ENCODE measurements around the gene PIK3C2G.

DNA sequence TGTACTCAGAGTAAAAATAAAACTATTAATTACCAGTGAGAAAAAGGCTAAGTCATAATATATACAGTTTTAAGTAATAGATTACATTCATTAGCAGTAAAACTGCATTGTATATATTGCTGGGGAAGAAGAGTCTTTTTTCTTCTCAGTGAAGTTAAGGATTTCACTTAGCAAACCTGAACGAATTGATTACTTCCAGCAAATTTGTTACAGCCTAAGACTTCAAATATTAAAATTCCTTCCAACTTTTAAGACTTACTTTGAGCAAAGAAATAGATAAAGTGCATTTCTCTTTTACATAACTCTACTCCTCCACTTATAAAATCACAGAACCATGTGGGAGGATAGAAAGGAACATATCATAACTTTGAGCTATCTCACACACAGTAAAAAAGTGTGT, 43.3 kb downstream of the PIK3C2G start:
- TF ChIP-seq ZSCAN20 (CRISPR knock-in tag; IDR thresholded peaks at IDR 0.05) (no peak), BHLHE40 (IDR thresholded peaks at IDR 0.05; ENCODE audit: low read depth, low read length) (no peak)
- TF ChIP-seq, protein P1, sequence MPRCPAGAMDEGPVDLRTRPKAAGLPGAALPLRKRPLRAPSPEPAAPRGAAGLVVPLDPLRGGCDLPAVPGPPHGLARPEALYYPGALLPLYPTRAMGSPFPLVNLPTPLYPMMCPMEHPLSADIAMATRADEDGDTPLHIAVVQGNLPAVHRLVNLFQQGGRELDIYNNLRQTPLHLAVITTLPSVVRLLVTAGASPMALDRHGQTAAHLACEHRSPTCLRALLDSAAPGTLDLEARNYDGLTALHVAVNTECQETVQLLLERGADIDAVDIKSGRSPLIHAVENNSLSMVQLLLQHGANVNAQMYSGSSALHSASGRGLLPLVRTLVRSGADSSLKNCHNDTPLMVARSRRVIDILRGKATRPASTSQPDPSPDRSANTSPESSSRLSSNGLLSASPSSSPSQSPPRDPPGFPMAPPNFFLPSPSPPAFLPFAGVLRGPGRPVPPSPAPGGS (IDR thresholded peaks at IDR 0.05), result no peak
- TF ChIP-seq, protein P2, sequence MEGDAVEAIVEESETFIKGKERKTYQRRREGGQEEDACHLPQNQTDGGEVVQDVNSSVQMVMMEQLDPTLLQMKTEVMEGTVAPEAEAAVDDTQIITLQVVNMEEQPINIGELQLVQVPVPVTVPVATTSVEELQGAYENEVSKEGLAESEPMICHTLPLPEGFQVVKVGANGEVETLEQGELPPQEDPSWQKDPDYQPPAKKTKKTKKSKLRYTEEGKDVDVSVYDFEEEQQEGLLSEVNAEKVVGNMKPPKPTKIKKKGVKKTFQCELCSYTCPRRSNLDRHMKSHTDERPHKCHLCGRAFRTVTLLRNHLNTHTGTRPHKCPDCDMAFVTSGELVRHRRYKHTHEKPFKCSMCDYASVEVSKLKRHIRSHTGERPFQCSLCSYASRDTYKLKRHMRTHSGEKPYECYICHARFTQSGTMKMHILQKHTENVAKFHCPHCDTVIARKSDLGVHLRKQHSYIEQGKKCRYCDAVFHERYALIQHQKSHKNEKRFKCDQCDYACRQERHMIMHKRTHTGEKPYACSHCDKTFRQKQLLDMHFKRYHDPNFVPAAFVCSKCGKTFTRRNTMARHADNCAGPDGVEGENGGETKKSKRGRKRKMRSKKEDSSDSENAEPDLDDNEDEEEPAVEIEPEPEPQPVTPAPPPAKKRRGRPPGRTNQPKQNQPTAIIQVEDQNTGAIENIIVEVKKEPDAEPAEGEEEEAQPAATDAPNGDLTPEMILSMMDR (IDR thresholded peaks at IDR 0.05), result no peak
- TF ChIP-seq, protein P3, sequence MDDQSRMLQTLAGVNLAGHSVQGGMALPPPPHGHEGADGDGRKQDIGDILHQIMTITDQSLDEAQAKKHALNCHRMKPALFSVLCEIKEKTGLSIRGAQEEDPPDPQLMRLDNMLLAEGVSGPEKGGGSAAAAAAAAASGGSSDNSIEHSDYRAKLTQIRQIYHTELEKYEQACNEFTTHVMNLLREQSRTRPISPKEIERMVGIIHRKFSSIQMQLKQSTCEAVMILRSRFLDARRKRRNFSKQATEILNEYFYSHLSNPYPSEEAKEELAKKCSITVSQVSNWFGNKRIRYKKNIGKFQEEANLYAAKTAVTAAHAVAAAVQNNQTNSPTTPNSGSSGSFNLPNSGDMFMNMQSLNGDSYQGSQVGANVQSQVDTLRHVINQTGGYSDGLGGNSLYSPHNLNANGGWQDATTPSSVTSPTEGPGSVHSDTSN (IDR thresholded peaks at IDR 0.05), result no peak
